ENCODE data around the gene FOXO3. TPM values are rescaled to one million over a fixed set of nuclear protein-coding genes. Genes with fewer than 3 reads are reported as not detected.

Gene FOXO3
- total and polyA plus RNA-seq, 2 donors (not counting 3 experiments of a cell fraction or from before 2014, with no cell fraction given), result 14.4 to 16.9 TPM

DNA sequence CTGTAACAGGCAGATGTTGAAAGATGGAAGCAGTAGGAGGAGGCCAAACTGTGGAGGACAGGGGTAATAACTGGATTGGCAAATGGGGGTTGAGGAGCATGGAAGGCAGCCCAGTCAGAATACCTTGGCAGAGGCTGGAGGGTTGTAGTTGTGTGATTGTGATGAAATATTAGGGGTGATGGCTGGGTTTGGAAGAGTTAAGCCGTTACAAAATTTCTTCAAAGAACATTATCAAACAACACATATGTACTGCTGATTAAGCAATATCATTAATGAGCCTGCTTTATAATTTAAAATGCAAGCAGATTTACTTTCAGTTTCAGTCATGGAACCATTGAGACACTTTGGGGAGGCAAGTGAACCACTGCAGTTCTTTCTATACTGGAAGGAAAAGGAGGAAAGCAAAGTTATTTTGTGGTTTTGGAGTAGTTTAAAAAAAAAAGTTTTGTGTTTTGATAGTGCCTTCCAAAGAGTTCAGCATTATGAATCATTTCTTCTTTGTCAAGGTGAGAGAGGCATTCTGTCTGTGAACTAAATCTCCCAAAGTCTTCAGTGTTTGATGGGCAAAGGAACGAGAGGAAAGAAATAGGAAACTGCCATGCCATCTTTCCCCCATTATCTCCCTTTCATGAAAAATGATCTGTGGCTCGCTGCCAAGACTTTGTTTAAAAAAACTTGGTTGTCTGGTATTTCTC, 20.7 kb downstream of the FOXO3 start:
- dilution Hi-C loops (cut with MboI; ENCODE audit: extremely low pct_ligation_motif_present, low sequenced_read_pairs), result no loop called here
- H3K36me3 ChIP-seq (ENCODE audit: control insufficient read depth in 2 of 2, extremely low read depth in 1 of 2, insufficient read depth in 2 of 2, low read length in 2 of 2), result no peaks in the 10 kb centered on the region
- no TSS peak for BruUV-seq (replicated peaks)
- no peaks in the 10 kb centered on the region for H3K9me3 ChIP-seq (replicated peaks; ENCODE audit: control insufficient read depth, insufficient read depth, low read length)
- no peak overlapping the region for H3K9ac ChIP-seq (replicated peaks; ENCODE audit: extremely low read depth, insufficient read depth, low read length)
- TF ChIP-seq FOS (IDR thresholded peaks at IDR 0.05; ENCODE audit: borderline replicate concordance, insufficient read depth, low read length), result peak; percentile 44
- TF ChIP-seq JUN (IDR thresholded peaks at IDR 0.05; ENCODE audit: borderline replicate concordance, insufficient read depth, insufficient read length, low read depth), result no peak
- TF ChIP-seq EZH2 (IDR thresholded peaks at IDR 0.05; ENCODE audit: borderline replicate concordance, low read depth, low read length, severe bottlenecking), result no peak
- no peak for TF ChIP-seq POLR2AphosphoS5 (IDR thresholded peaks at IDR 0.05; ENCODE audit: insufficient read depth, low read depth, low read length)
- H3K4me2 ChIP-seq (ENCODE audit: insufficient read depth, low read length), result peak overlapping the region; percentile 84
- H3K4me1 ChIP-seq (ENCODE audit: control insufficient read depth, extremely low read depth, insufficient read depth, low read length), result peaks cover 19% of the 10 kb centered on the region
- ChIA-PET POLR2A (no interaction called here), CTCF (no interaction called here)
- FAIRE-seq (peak; percentile 88), DNase-seq (ENCODE audit: low read depth, low spot score) (peak; percentile 62)
- no peaks in the 10 kb centered on the region for H3K27me3 ChIP-seq (ENCODE audit: control insufficient read depth in 2 of 2, insufficient read depth in 2 of 2, low read length in 2 of 2)
- no peaks in the 10 kb centered on the region for H3K9me1 ChIP-seq (replicated peaks; ENCODE audit: control insufficient read depth, extremely low read depth, insufficient read depth, low read length)
- H2AFZ ChIP-seq (ENCODE audit: low read depth, low read length), result no peak overlapping the region
- H3K27ac ChIP-seq (ENCODE audit: insufficient read depth, low read depth, low read length), result no peak overlapping the region
- peak overlapping the region in 1 of 3 experiments; percentile 9 for H3K4me3 ChIP-seq (replicated peaks in 1 of 3; ENCODE audit: insufficient read depth in 1 of 3, low read depth in 1 of 3, low read length in 3 of 3)
- H4K20me1 ChIP-seq (replicated peaks; ENCODE audit: control insufficient read depth, extremely low read depth, insufficient read depth, low read length), result peaks cover 6% of the 10 kb centered on the region
- peaks cover 13% of the 10 kb centered on the region for H3K79me2 ChIP-seq (ENCODE audit: control insufficient read depth, insufficient read depth, low read length)
- intact Hi-C loops (cut with micrococcal nuclease), result no loop called here

DNA sequence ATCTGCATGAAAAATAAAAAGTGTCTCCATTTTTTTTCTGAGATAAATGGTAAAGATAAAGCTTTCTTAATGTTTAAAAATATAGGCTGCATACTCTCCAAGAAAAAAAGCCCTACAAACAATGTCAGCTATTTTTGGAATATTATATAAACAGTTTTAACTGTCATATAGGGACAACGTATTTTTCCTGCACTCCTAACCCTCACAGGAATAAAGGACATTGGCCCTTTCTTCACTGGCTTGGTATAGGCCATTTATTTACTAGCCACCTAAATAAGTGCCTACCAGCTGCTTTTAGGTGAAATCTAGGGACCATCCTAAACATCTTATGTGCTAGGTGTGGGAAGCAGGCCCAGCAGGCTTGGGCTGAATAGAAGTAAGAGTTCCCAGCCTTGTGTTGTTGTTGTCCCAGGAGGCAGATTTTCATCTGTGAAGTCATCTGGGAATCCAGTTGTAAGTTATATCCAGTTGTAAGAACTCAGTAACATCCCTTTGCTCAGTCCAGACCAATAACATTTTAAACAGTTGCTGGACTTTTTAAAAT, 21.3 kb downstream of the FOXO3 start:
- dilution Hi-C loops (cut with MboI; ENCODE audit: extremely low pct_ligation_motif_present, low sequenced_read_pairs), result no loop called here

More for the DNA sequence above, 21.3 kb downstream of the FOXO3 start:
- peaks cover 19% of the 10 kb centered on the region for H3K4me1 ChIP-seq (ENCODE audit: control insufficient read depth, extremely low read depth, insufficient read depth, low read length)
- no peaks in the 10 kb centered on the region for H3K27me3 ChIP-seq (ENCODE audit: control insufficient read depth in 2 of 2, insufficient read depth in 2 of 2, low read length in 2 of 2)
- peaks cover 13% of the 10 kb centered on the region for H3K79me2 ChIP-seq (ENCODE audit: control insufficient read depth, insufficient read depth, low read length)
- peaks cover 6% of the 10 kb centered on the region for H4K20me1 ChIP-seq (replicated peaks; ENCODE audit: control insufficient read depth, extremely low read depth, insufficient read depth, low read length)
- intact Hi-C loops (cut with micrococcal nuclease), result no loop called here
- H3K4me3 ChIP-seq (replicated peaks in 1 of 3; ENCODE audit: insufficient read depth in 1 of 3, low read depth in 1 of 3, low read length in 3 of 3), result no peak overlapping the region
- ChIA-PET POLR2A (no interaction called here), CTCF (no interaction called here)
- BruUV-seq (replicated peaks), result no TSS peak
- peak overlapping the region; percentile 84 for H3K4me2 ChIP-seq (ENCODE audit: insufficient read depth, low read length)
- H3K27ac ChIP-seq (ENCODE audit: insufficient read depth, low read depth, low read length), result peak overlapping the region; percentile 26
- no peak overlapping the region for H3K9ac ChIP-seq (replicated peaks; ENCODE audit: extremely low read depth, insufficient read depth, low read length)
- no peaks in the 10 kb centered on the region for H3K9me1 ChIP-seq (replicated peaks; ENCODE audit: control insufficient read depth, extremely low read depth, insufficient read depth, low read length)
- no peaks in the 10 kb centered on the region for H3K9me3 ChIP-seq (replicated peaks; ENCODE audit: control insufficient read depth, insufficient read depth, low read length)
- TF ChIP-seq, protein P1, sequence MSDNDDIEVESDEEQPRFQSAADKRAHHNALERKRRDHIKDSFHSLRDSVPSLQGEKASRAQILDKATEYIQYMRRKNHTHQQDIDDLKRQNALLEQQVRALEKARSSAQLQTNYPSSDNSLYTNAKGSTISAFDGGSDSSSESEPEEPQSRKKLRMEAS (IDR thresholded peaks at IDR 0.05; ENCODE audit: insufficient read depth, insufficient read length), result no peak
- TF ChIP-seq CTCF (IDR thresholded peaks at IDR 0.05; ENCODE audit: extremely low read depth in 1 of 2, insufficient read depth in 1 of 2, low read depth in 1 of 2, low read length in 2 of 2), result no peak
- no peak for TF ChIP-seq GATA2 (IDR thresholded peaks at IDR 0.05; ENCODE audit: insufficient read depth, insufficient read length, low read depth, low read length)
- no peak for TF ChIP-seq JUN (IDR thresholded peaks at IDR 0.05; ENCODE audit: borderline replicate concordance, insufficient read depth, insufficient read length, low read depth)
- no peak for TF ChIP-seq EZH2 (IDR thresholded peaks at IDR 0.05; ENCODE audit: borderline replicate concordance, low read depth, low read length, severe bottlenecking)
- no peak for TF ChIP-seq POLR2AphosphoS5 (IDR thresholded peaks at IDR 0.05; ENCODE audit: insufficient read depth, low read depth, low read length)
- TF ChIP-seq FOS (IDR thresholded peaks at IDR 0.05; ENCODE audit: borderline replicate concordance, insufficient read depth, low read length), result no peak
- TF ChIP-seq MYC (IDR thresholded peaks at IDR 0.05; ENCODE audit: low read depth, low read length), result no peak
- no peak for TF ChIP-seq POLR2A (IDR thresholded peaks at IDR 0.05; ENCODE audit: low read depth, low read length)
- FAIRE-seq (peak; percentile 59), DNase-seq (ENCODE audit: low read depth, low spot score) (no peak)
- no peak overlapping the region for H2AFZ ChIP-seq (ENCODE audit: low read depth, low read length)
- H3K36me3 ChIP-seq (ENCODE audit: control insufficient read depth in 2 of 2, extremely low read depth in 1 of 2, insufficient read depth in 2 of 2, low read length in 2 of 2), result no peaks in the 10 kb centered on the region
